Pons (tissue), 1 donor: ENCODE measurements around the gene RAB3C.
"Not testable (repeated sequence)": the region's sequence is repeated elsewhere in the genome, so short reads cannot be mapped to it uniquely, and the experiment has no call there.

Experiments
- DNase-seq: peaks from one replicate; pipeline ENCODE4 v3.0.0-alpha.2; 2016; ENCODE audit warnings: low spot score

Gene RAB3C

DNA sequence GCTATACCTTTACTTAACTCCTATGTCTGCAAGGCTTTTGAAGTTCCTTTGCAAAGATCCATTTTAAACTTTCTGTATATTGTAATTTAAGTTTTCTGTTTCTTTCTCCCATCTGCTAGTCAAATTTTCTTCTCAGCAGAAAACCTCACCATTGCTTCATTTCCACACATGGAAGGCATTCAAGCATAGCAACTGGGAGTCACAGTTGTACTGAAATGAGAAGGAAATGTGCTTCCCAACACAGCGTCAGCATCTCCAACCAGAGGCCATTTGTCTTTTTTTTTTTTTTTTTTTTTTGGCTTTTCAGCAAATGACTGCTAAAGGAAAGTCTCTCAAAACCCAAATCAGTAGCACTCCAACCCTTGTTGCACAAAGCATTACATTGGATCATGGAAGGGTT lies 92.5 kb downstream of the RAB3C start:
- no peak for DNase-seq

DNA sequence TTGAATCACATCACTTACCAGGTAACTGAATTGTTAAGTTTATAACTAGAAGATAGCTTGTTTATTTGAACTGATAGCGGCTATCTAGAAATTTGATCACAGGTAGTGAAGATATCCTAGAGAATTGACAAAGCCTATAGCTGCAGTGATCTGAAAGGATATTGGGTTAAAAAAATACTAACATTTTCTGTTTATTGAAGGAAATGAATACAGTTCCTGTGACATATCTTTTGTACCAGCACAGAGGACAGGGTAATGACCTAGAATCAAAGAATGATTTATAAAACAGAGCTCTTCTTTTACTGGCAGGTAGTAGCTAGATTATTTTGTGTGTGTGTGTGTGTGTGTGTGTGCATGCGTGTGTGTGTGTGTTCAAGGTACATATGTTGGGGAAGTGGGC lies 94.8 kb downstream of the RAB3C start:
- DNase-seq: no peak

DNA sequence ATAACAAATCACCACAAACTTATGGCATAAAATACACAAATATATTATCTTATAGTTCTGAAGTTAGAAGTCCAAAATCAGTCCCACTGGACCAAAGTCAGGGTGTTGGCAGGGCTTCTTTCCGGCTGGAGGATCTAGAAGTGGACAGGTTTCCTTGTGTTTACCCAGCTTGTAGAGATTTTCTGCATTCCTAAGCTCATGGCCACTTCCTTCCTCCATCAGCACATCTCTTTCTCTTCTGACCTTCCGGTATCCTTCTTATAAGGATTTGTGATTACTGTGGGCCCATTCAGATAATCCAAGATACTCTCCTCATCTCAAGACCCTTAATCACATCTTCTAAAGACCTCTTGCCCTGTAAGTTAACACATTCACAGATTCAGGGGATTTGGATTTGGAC lies 97.6 kb downstream of the RAB3C start:
- no peak for DNase-seq

DNA sequence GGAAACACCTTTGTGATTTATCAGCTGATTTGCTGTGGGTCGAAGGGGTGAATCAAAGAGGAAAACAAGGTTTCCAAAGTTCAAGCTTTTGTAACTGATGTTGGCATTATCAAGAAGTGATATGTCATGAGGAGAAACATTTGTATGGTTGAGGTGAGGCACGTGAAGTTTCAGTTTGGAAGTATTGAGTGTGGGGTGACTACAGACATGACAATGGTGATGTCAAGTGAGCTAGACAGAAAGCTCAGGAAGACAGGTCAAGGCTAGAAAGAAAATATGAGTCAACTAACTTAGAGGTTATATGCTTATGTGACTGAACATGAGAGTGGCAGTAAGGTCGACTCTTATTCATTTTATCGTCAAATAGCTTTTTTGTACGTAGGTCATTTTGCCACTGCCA lies 99.1 kb downstream of the RAB3C start:
- no peak for DNase-seq

DNA sequence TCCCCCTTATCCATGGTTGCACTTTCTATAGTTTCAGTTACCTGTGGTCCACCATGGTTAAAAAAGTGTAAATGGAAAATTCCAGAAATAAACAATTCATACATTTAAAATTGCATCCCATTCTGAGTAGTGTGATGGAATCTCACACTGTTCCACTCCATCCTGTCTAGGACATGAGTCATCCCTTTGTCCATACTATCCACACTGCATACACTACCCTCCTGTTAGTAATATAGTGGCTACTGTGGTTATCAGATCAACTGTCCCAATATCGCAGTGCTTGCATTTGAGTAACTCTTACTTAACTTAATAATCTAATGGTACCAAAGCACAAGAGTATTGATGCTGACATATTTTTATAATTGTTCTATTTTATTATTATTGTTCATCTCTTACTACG lies 100.7 kb downstream of the RAB3C start:
- no peak for DNase-seq

DNA sequence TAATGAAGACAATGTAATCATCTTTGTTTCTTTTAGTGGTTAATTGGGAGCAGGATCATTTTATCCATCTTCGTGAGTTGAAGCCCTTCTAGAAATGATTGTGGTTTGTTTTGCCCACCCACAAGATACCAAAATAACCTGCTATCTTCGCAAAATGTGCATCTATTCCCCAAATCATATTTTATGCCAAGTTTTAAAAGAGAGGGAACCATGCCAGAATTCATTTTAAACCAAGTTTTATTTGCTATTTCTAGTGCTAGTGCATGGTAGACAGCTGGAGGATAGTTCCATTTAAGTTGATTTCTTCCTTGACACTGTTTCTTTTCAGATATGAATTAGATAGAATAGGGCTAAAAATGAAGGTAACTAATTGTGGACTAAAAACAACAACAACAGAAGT lies 104.2 kb downstream of the RAB3C start:
- no peak for DNase-seq

DNA sequence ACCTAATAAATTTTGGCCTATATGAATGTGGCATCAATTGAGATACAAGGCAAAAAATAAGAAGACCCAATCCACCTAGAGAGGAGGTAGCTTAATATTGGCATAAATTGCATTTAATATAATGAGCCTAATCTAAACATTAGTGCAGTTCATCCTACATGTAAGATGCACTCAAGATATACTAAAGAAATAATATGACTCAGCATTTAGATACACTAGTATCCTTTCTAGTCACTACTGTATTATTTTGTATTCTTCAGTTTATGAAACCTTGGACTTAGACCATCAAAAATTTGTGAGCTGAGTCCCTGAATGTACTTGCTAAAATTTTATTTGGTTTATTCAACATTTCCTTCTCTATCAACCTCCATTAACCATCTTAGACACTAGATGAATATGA lies 104.7 kb downstream of the RAB3C start:
- DNase-seq: no peak

DNA sequence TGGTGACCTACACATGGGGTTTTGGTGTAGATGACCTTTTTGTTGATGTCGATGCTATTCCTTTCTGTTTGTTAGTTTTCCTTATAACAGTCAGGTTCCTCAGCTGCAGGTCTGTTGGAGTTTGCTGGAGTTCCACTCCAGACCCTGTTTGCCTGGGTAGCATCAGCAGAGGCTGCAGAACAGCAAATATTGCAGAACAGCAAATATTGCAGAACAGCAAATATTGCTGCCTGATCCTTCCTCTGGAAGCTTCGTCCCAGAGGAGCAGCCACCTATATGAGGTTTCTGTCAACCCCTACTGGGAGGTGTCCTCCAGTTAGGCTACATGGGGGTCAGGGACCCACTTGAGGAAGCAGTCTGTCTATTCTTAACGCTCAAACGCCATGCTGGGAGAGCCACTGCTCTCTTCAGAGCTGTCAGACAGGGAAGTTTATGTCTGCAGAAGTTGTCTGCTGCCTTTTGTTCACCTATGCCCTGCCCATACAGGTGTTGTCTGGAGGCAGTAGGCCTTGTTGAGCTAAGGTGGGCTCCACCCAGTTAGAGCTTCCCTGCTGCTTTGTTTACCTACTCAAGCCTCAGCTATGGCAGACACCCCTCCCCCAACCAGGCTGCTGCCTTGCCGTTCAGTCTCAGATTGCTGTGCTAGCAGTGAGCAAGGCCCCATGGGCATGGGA lies 116.3 kb downstream of the RAB3C start:
- DNase-seq: not testable (repeated sequence)

DNA sequence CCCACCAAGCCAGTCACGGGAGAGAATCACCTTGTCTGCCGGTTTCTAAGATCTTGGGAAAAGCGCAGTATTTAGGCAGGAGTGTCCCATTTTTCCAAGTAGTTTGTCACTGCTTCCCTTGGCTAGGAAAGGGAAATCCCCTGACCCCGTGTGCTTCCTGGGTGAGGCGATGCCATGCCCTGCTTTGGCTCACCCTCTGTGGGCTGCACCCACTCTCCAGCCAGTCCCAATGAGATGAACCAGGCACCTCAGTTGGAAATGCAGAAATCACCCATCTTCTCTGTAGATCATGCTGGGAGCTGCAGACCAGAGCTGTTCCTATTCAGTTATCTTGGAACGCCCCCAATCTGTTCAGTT lies 116.9 kb downstream of the RAB3C start:
- DNase-seq: no peak

DNA sequence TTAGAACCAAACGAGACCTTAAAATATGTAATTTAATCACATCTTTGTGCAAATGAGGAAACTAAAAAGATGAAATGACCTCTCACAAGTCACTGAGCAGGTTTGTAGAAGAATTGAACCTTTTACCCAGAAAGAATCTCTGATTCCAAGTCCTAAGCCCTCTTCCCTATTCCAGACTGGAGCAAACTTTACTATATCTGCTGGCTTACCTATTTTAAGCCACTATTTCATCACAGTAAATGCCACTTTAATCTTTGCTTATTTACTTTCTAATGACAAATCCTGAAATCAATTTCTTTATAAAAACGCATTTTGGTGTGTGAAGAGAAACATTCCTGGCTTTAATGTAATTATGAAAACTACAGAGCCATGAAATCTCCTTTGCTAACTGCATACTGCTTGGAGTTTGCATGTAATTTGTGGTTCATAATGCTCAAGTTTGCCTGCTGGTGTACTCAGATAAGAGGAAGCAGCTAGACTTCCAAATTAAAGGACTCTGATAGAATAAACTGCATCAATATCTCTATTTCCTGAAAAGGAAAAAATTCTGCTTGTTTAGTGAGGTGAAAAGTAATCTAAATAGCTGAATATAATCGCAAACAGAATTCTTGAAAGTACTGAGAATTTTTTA lies 121.2 kb downstream of the RAB3C start:
- no peak for DNase-seq

DNA sequence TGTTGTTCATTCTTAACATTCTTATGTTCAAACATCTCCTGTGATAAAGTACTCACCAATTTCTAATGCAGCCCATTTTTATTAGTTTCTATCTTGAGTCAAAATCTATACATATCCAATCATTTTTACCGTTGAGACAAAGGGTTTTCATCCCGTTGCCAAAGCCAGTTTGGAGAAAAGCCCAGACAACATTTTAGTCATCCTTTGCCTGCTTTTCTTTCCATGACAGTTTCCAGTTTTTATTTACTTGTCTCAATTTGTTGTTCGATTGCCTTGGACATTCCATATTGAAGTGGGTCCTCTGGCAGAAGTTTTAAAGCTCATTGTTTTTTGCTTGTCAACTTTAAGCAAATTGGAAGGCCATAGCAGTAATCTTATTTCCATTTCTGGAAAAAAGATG lies 123.9 kb downstream of the RAB3C start:
- DNase-seq: no peak

DNA sequence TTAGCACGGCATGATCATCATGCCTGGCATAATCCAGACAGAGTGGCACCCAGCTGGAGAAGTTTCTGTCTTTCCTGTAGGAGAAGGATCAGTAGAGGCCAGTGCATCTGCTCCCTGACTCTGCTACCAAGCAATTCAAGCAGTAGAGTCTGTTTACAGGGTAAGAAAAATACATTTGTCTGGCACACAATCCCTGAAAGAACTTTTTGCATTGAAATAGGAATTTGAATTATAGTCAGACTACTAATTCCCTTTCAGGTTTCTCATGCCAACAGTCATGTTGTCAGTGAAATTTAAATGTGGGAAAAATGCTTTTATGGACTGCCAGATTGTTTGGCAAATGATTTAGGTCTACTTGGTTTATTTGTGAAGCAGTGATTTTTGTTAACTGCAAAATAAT lies 125.6 kb downstream of the RAB3C start:
- no peak for DNase-seq

DNA sequence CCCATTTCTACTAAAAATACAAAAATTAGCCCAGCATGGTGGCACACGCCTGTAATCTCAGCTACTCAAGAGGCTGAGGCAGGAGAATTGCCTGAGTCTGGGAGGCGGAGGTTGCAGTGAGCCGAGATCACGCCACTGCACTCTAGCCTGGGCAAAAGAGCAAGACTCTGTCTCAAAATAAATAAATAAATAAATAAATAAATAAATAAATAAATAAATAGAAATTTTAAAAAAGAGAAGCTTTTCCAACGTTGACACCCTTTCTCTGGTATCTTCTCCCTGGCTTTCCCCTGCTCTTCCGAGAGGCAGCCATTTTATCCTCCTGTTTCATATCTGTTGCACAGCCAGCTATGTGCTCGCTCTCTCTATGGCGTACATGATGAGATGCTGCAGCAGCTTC lies 127.5 kb downstream of the RAB3C start:
- DNase-seq: not testable (repeated sequence)

DNA sequence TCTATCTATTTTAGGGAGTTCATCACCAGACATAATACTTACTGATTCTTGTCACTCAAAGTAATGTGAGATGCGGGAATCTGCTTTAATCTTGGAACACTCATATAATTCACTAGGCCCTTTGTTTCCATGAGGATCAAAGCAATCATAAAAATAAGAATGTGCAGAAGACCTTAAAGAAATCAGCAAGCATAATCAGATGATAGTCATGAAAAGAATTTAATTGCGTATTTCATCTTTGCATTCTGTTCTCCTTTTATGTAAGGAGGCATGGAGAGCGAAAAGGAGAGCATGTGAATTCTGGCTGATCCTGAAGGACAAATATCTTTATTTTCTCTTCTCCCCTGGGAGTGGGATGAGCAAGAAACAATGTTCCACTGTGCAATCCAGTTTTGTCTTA lies 128.0 kb downstream of the RAB3C start:
- no peak for DNase-seq

DNA sequence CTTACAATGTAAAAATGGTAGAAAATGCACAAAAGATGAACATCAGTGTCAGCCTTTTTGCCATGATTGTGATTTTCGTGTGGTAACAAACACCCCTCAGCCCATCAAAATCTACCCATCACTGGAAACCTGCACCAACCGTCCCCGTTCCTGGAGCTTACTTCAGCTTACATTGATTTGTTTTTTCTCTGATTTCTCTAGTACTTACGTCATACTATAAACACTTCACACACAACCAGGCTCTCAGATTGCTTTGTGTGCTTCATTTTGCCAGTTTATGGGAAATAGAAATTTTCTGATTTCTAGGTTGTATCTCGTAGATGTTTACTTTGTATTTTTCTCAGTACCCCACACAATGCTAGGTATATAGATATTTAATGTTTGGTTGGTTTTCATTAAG lies 129.1 kb downstream of the RAB3C start:
- DNase-seq: no peak

DNA sequence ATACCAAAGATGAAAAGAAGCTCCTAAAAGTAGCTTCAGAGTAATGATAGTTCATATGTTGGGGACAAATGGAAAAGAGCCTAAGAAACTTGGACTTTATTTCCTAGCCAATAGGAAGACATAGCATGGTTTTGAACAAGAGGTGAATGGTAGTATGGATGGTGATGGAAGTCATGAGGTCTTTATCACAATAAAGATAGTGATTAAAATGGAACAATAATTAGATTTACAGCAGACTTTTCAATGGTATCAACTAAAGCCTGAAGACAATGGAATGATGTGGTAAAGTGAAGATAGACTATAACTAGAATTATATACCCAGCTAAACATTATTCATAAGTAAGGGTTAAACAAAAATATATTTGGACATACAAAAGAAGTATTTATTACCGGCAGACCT lies 131.2 kb downstream of the RAB3C start:
- no peak for DNase-seq

DNA sequence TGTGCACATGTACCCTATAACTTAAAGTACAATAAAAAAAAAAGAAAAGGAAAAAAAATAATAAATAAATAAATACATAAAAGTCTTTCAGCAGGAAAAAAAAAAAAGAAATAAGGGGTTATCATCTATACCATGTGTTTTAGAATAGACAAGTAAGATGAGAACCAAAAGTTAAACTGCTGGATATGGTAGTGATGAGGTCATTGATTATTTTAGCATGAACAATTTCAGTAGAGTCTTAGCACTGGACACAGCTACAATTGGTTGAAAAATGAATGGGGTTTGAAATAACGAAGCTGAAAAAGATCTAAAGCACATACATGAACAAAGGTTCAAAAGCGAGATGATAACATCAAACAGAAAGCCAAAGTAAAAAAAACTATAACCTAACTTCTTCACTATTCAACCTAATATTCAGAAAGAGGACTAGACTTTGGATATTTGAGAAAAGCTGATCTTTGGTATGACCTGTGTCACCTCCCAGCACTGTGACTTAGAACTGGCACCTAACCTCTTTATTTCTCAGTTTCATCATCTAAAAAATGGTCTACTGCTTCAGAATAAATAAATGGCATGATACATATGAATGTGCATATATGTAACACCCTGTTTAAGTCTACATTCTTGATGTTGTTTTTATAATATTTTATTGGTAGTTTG lies 133.3 kb downstream of the RAB3C start:
- no peak for DNase-seq

DNA sequence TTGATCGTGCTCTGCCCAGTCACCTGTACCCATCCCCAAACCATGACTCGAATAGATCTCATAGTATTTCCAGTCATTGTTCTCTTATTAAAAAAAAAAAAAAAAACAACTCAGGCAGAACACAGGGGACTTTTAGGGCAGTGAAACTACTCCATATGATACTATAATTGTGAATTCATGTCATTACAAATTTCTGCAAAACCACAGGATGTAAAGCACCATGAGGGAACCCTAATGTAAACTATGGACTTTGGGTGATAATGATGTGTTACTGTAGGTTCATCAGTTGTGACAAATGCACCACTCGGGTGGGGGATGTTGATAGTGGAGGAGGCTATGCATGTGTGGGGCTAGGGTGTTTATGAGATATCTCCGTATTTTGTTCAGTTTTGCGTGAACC lies 133.8 kb downstream of the RAB3C start:
- DNase-seq: no peak

DNA sequence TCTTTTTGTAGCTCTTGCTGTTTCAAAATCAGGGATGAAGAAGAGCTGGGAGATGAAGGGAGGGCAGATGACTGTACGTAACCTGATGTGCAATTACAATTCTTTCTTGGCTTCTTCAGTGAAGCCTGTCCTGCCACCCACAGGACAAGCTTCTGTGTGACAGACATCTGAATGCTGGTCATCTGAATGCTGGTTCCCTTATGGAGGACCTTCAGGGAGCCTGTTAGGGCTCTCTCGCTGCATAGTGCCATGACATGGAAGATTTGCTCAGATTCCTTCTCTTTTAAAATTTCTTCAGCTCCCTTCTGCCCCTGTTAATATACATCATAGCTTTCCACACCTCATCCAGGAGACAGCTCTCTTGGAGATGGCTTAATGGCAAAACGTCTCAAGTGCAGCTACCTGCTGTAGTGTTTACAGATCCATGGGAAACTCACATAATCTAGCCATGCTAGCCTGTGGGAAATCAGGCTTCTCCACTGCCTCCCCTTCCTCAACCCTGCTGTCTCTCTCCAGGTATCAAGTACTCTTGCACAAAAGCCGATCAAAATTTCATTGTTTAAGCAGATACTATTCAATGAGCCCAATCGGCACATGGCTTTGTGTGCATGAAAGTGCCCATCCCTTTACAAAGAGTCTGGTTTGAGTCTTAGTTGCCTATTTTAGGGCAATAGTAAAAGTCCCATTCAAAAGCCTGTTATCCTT lies 134.6 kb downstream of the RAB3C start:
- no peak for DNase-seq

DNA sequence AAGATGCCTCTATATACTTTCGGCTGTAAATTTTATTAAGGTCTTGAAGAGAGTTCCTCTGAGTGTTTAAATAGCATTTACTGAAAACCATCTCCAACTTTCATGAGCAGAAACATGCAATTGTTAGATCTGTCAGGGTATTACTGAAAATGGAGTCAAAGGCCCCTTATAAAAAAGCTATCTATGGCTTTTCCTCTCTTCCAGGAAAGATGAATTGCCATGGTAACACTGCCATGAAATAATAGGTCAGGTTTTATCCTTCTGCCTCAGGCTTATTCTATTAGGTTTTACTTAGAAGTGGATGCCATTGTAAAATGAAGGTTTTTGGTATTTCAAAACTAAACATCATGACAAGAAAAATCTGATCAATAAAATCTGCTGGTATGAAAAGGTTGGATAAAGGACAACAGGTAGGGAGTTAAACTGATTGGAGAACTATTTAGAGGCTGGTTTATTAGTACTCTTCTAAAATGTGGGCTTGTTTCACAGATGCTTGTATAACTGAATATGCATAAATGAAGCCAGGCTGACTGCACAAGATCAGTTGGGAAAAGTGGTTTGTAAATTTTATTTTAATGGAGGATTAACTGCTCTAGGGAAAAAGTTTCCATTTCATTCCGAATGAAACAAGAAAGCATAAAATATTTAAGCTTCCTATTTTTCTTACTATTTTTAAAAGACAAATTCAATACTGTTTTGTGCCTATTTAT lies 135.5 kb downstream of the RAB3C start:
- no peak for DNase-seq

DNA sequence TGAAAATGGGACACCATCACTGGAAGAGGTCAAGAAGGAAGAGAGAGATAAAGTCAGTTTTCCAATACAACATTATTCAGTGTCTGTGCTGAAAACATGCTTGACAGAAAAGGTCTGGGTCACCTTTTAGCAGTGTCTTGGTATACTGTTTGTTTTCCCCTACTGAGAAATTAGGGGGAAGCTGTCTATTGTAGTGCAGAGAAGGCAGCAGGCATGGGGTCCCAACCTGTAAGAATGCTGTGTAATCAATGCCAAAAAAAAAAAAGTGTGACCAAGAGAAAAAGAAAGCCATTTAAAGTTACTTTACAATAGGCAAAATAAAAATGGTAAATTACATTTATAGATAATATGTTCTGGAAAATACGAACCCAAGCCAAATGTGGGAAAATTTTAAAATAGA lies 139.3 kb downstream of the RAB3C start:
- no peak for DNase-seq

DNA sequence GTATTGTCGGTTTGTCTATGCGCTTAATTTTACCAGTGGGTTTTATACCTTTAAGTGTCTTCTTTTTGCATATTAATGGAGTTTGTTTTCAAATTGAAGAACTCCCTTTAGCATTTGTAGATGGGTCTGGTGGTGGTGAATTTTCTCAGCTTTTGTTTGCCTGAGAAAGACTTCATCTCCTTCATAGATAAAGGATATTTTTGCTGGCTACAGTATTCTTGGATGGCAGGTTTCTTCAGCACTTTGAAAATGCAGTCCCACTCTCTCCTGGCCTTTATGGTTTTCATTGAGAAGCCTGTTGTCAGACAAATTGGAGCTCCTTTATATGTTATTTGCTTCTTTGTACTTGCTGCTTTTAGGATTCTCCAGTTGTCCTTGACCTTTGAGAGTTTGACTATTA lies 142.1 kb downstream of the RAB3C start:
- DNase-seq: no peak

DNA sequence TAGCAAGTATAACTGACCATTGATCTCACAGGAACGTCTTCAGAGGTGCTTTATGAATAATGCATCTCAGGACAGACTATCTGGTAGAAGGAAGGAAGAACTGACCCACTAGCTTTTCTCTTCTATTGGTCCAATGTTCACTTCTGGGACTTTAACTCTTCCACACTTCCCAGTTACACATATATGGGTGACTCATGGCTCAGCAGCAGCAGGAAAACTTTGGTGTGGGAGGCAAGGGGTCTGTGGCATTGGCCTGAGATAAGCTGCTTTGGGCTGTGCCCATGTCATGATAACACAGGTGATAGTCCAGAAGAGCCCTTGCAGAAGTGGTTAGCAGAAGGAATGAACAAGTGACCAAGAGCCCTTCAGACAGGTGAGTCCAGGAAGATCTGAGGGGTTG lies 148.8 kb downstream of the RAB3C start:
- DNase-seq: no peak
